HL-60 (cell line): ENCODE results near the gene HS6ST3.

ENCODE experiments used
- DNase-seq, 2 experiments: peaks; one replicate each; pipeline ENCODE4 v3.0.0-alpha.2; 2010 to 2020; ENCODE audit warnings: low read depth in 1 of 2, low spot score in 1 of 2
- H3K27ac ChIP-seq: fragments of 250-450 bp; sonication (Bioruptor Pico); replicated peaks from 2 replicates; pipeline ENCODE4 v1.5.1; 2020; ENCODE audit warnings: mild to moderate bottlenecking, moderate library complexity
- H3K27me3 ChIP-seq: fragments of 250-450 bp; sonication (Bioruptor Pico); 2 replicates; pipeline ENCODE4 v1.5.1; 2021; ENCODE audit warnings: mild to moderate bottlenecking, moderate library complexity; ENCODE audit not compliant: insufficient read depth, poor library complexity, severe bottlenecking
- H3K4me3 ChIP-seq: replicated peaks from 2 replicates; pipeline ENCODE4 v1.5.1; 2011; ENCODE audit warnings: mild to moderate bottlenecking, control low read depth, low read length; ENCODE audit not compliant: insufficient read depth
- CTCF ChIP-seq: IDR thresholded peaks from one replicate; pipeline ENCODE4 v1.5.1; 2011; ENCODE audit warnings: low read length, control low read depth, inconsistent platforms; ENCODE audit not compliant: insufficient read depth
- GABPA ChIP-seq: IDR thresholded peaks from 2 replicates; pipeline ENCODE4 v1.6.1; 2012; ENCODE audit warnings: low read depth
- POLR2AphosphoS5 ChIP-seq: IDR thresholded peaks from 2 replicates; pipeline ENCODE4 v1.6.1; 2012; ENCODE audit warnings: low read depth
- REST ChIP-seq: IDR thresholded peaks from 2 replicates; pipeline ENCODE4 v1.6.1; 2012; ENCODE audit warnings: low read depth; ENCODE audit not compliant: insufficient replicate concordance
- SPI1 ChIP-seq: IDR thresholded peaks from 2 replicates; pipeline ENCODE4 v1.6.1; 2012; ENCODE audit warnings: low read depth, mild to moderate bottlenecking, borderline replicate concordance

HS6ST3 gene

GRCh38 chr13:96696389-96696900 lies 606.5 kb downstream of the HS6ST3 start:
- no peak for TF ChIP-seq SPI1
- no peak for TF ChIP-seq POLR2AphosphoS5
- TF ChIP-seq CTCF: no peak
- TF ChIP-seq GABPA: no peak
- no peak for TF ChIP-seq REST
- H3K27me3 ChIP-seq: no peaks in the 10 kb centered on the region
- DNase-seq: no peak
- no peak overlapping the region for H3K27ac ChIP-seq
- no peak overlapping the region for H3K4me3 ChIP-seq

GRCh38 chr13:96700657-96701056 lies 610.8 kb downstream of the HS6ST3 start:
- TF ChIP-seq POLR2AphosphoS5: no peak
- no peak for TF ChIP-seq REST
- no peak for TF ChIP-seq CTCF
- TF ChIP-seq GABPA: no peak
- no peak overlapping the region for H3K4me3 ChIP-seq
- no peaks in the 10 kb centered on the region for H3K27me3 ChIP-seq
- H3K27ac ChIP-seq: no peak overlapping the region
- DNase-seq: no peak

GRCh38 chr13:96707146-96707545 lies 617.2 kb downstream of the HS6ST3 start:
- Histone ChIP-seq H3K27me3 (no peaks in the 10 kb centered on the region), H3K4me3 (no peak overlapping the region), H3K27ac (no peak overlapping the region)
- TF ChIP-seq POLR2AphosphoS5 (no peak), CTCF (no peak), GABPA (no peak)
- no peak for DNase-seq

- Histone ChIP-seq H3K27me3 (no peaks in the 10 kb centered on the region), H3K4me3 (no peak overlapping the region), H3K27ac (no peak overlapping the region)
- no peak for DNase-seq
- TF ChIP-seq SPI1 (no peak), GABPA (no peak), POLR2AphosphoS5 (no peak), REST (no peak), CTCF (no peak)
These were observed 620.4 kb downstream of the HS6ST3 start for GRCh38 chr13:96710166-96710862.
